ENCODE measurements around the gene TSEN15.

- no peak for TF ChIP-seq NR2C2 (IDR thresholded peaks at IDR 0.05; ENCODE audit: borderline replicate concordance, control insufficient read depth, insufficient read length, low read depth)
- no peak for TF ChIP-seq STAT1 (conservative IDR thresholded peaks at IDR 0.05)
- TF ChIP-seq USF2 (IDR thresholded peaks at IDR 0.05; ENCODE audit: borderline replicate concordance, low read depth, low read length) = no peak
- no peak for TF ChIP-seq SMC3 (IDR thresholded peaks at IDR 0.05; ENCODE audit: borderline replicate concordance, low read length)
- no peak for TF ChIP-seq POLR2A (IDR thresholded peaks at IDR 0.05; ENCODE audit: low read depth, low read length)
- TF ChIP-seq POLR2AphosphoS5 (IDR thresholded peaks at IDR 0.05; ENCODE audit: low read length) = no peak
- no peak for TF ChIP-seq EGR1 (IDR thresholded peaks at IDR 0.05; ENCODE audit: borderline replicate concordance in 1 of 2, low read depth in 2 of 2, low read length in 2 of 2)
- no peak for TF ChIP-seq RBBP5 (conservative IDR thresholded peaks at IDR 0.05)
- TF ChIP-seq, protein P1, sequence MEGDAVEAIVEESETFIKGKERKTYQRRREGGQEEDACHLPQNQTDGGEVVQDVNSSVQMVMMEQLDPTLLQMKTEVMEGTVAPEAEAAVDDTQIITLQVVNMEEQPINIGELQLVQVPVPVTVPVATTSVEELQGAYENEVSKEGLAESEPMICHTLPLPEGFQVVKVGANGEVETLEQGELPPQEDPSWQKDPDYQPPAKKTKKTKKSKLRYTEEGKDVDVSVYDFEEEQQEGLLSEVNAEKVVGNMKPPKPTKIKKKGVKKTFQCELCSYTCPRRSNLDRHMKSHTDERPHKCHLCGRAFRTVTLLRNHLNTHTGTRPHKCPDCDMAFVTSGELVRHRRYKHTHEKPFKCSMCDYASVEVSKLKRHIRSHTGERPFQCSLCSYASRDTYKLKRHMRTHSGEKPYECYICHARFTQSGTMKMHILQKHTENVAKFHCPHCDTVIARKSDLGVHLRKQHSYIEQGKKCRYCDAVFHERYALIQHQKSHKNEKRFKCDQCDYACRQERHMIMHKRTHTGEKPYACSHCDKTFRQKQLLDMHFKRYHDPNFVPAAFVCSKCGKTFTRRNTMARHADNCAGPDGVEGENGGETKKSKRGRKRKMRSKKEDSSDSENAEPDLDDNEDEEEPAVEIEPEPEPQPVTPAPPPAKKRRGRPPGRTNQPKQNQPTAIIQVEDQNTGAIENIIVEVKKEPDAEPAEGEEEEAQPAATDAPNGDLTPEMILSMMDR (IDR thresholded peaks at IDR 0.05 in 2 of 3, conservative IDR thresholded peaks at IDR 0.05 in 1 of 3; ENCODE audit: control insufficient read depth in 2 of 3, extremely low read depth in 1 of 3, insufficient read depth in 1 of 3, low read depth in 3 of 3, low read length in 3 of 3) = no peak
- TF ChIP-seq RAD21 (IDR thresholded peaks at IDR 0.05; ENCODE audit: insufficient read depth, low read depth, low read length) = no peak
- no peak for TF ChIP-seq GABPA (IDR thresholded peaks at IDR 0.05; ENCODE audit: low read depth)
- TF ChIP-seq ZNF24 (IDR thresholded peaks at IDR 0.05) = no peak
- no peak for TF ChIP-seq SUZ12 (IDR thresholded peaks at IDR 0.05; ENCODE audit: unreplicated experiment)
- TF ChIP-seq MYC (IDR thresholded peaks at IDR 0.05; ENCODE audit: insufficient read depth, insufficient read length, insufficient replicate concordance, low read length, severe bottlenecking) = no peak
These were observed 1.6 kb upstream of the TSEN15 start for GRCh38 chr1:184049836-184050468.
